ENCODE measurements around the gene P2RX3.

DNA sequence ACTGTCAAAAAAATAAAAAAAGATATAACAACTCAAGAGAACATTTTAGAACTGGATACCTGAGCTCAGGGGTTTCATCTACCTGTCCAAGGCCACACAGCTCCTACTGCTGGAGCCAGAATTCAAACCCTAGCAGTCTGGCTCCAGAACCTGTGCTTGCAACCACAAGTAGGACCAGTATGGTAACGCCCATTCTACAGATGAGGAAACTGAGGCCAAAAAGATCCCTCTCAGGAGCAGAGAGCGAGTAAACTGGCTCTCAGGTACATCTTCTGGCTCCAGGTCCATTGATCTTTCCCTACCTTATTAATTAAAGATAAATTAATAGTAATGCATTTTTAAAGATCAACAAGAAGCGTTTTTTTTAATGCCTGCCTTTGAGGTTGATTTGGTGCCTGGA is 19.2 kb downstream of the P2RX3 start:
- TF ChIP-seq POLR2AphosphoS5 (IDR thresholded peaks at IDR 0.05; ENCODE audit: low read depth, low read length) (no peak), POLR2A (IDR thresholded peaks at IDR 0.05; ENCODE audit: low read depth, low read length) (no peak), TAF1 (IDR thresholded peaks at IDR 0.05; ENCODE audit: low read depth, low read length) (no peak), SPI1 (IDR thresholded peaks at IDR 0.05; ENCODE audit: low read depth, low read length) (no peak), POU2F2 (IDR thresholded peaks at IDR 0.05; ENCODE audit: low read depth, low read length) (no peak)
